Mesendoderm (in vitro differentiated cells): Measurements from ENCODE around the gene AGL.
"Not testable (repeated sequence)": the region's sequence is repeated elsewhere in the genome, so short reads cannot be mapped to it uniquely, and the experiment has no call there.

Source experiments
- DNase-seq: peaks from one replicate; pipeline ENCODE4 v3.0.0; 2013
- H2AK5ac ChIP-seq: 2 replicates; pipeline ENCODE4 v1.6.1; 2013; ENCODE audit warnings: low read length, inconsistent platforms
- H2BK120ac ChIP-seq: 2 replicates; pipeline ENCODE4 v1.6.1; 2013; ENCODE audit warnings: low read depth, mild to moderate bottlenecking, low read length, moderate library complexity, mixed read lengths
- H2BK15ac ChIP-seq: replicated peaks from 2 replicates; pipeline ENCODE4 v1.6.1; 2013; ENCODE audit warnings: low read depth, mild to moderate bottlenecking, moderate library complexity
- H2BK5ac ChIP-seq: 2 replicates; pipeline ENCODE4 v1.6.1; 2013; ENCODE audit warnings: low read length, inconsistent platforms
- H3K18ac ChIP-seq: 2 replicates; pipeline ENCODE4 v1.6.1; 2013; ENCODE audit warnings: mild to moderate bottlenecking, low read length, mixed read lengths
- H3K23ac ChIP-seq: one replicate; pipeline ENCODE4 v1.6.1; 2013; ENCODE audit warnings: low read length
- H3K27ac ChIP-seq: 2 replicates; pipeline ENCODE4 v1.5.1; 2013; ENCODE audit warnings: low read depth, mild to moderate bottlenecking, inconsistent platforms, low read length, moderate library complexity
- H3K27me3 ChIP-seq: 2 replicates; pipeline ENCODE4 v1.6.1; 2013; ENCODE audit warnings: low read length, control low read depth, mild to moderate bottlenecking, inconsistent platforms; ENCODE audit not compliant: insufficient read depth, poor library complexity
- H3K36me3 ChIP-seq: 2 replicates; pipeline ENCODE4 v1.6.1; 2013; ENCODE audit warnings: low read length, inconsistent platforms; ENCODE audit not compliant: control insufficient read depth, insufficient read depth
- H3K4ac ChIP-seq: one replicate; pipeline ENCODE4 v1.6.1; 2013; ENCODE audit warnings: low read depth, mild to moderate bottlenecking, low read length, moderate library complexity
- H3K4me1 ChIP-seq: 2 replicates; pipeline ENCODE4 v1.6.1; 2013; ENCODE audit warnings: low read depth, low read length, inconsistent platforms; ENCODE audit not compliant: control insufficient read depth
- H3K4me2 ChIP-seq: 2 replicates; pipeline ENCODE4 v1.6.1; 2013; ENCODE audit warnings: low read length
- H3K4me3 ChIP-seq: 2 replicates; pipeline ENCODE4 v1.5.1; 2013; ENCODE audit warnings: mild to moderate bottlenecking, low read length
- H3K56ac ChIP-seq: one replicate; pipeline ENCODE4 v1.6.1; 2013; ENCODE audit warnings: low read length
- H3K79me1 ChIP-seq: 2 replicates; pipeline ENCODE4 v1.6.1; 2013; ENCODE audit warnings: low read length, inconsistent platforms
- H3K79me2 ChIP-seq: 2 replicates; pipeline ENCODE4 v1.6.1; 2013; ENCODE audit warnings: mild to moderate bottlenecking, low read length; ENCODE audit not compliant: control insufficient read depth, insufficient read depth
- H3K9ac ChIP-seq: 2 replicates; pipeline ENCODE4 v1.6.1; 2013; ENCODE audit warnings: low read length, inconsistent platforms
- H4K5ac ChIP-seq: one replicate; pipeline ENCODE4 v1.6.1; 2013; ENCODE audit warnings: low read length
- H4K8ac ChIP-seq: one replicate; pipeline ENCODE4 v1.6.1; 2013; ENCODE audit warnings: low read depth, mild to moderate bottlenecking, control low read depth, low read length, moderate library complexity
- WGBS: extraction: QIAGEN DNeasy Blood & Tissue Kit; methylation state at CpG from one replicate; pipeline ENCODE4 v1.1.7; 2013; ENCODE audit warnings: low lambda C conversion rate, missing lambda C conversion rate; ENCODE audit not compliant: insufficient coverage; ENCODE audit errors: extremely low coverage; 5-methylcytosine and 5-hydroxymethylcytosine counted together

Gene AGL

GRCh38 chr1:99957818-99958217 is 107.7 kb downstream of the AGL start:
- no CpG with 5 or more reads among the region's 1 CpG for WGBS
- Histone ChIP-seq H4K5ac (no peak overlapping the region), H3K4ac (no peak overlapping the region), H2BK15ac (no peak overlapping the region), H3K79me2 (no peaks in the 10 kb centered on the region), H3K27ac (no peak overlapping the region), H3K36me3 (no peaks in the 10 kb centered on the region), H3K4me1 (no peaks in the 10 kb centered on the region), H3K9ac (no peak overlapping the region), H3K56ac (peak overlapping the region; percentile 40), H3K27me3 (no peaks in the 10 kb centered on the region), H3K79me1 (no peaks in the 10 kb centered on the region), H3K4me2 (no peak overlapping the region), H3K4me3 (no peak overlapping the region), H2BK5ac (peak overlapping the region; percentile 90), H3K23ac (no peak overlapping the region), H4K8ac (no peak overlapping the region), H3K18ac (peak overlapping the region; percentile 93), H2AK5ac (no peak overlapping the region), H2BK120ac (peak overlapping the region; percentile 76)
- DNase-seq: no peak

GRCh38 chr1:99959189-99959705 is 109.1 kb downstream of the AGL start:
- H3K18ac ChIP-seq, H3K4ac ChIP-seq, H4K8ac ChIP-seq, H3K4me2 ChIP-seq, H3K79me2 ChIP-seq, H3K4me3 ChIP-seq, H2BK15ac ChIP-seq, H3K4me1 ChIP-seq, H3K23ac ChIP-seq, H2AK5ac ChIP-seq, H4K5ac ChIP-seq, H3K9ac ChIP-seq, H3K79me1 ChIP-seq, H3K36me3 ChIP-seq, H3K56ac ChIP-seq, H3K27me3 ChIP-seq, H2BK5ac ChIP-seq, H3K27ac ChIP-seq: not testable (repeated sequence)
- no CpG with 5 or more reads among the region's 7 CpGs for WGBS
- peak overlapping the region; percentile 76 for H2BK120ac ChIP-seq
- DNase-seq: peak; percentile 83

GRCh38 chr1:99960260-99960659 is 110.1 kb downstream of the AGL start:
- not testable (repeated sequence) for H2BK15ac ChIP-seq, H3K56ac ChIP-seq, H3K23ac ChIP-seq, H3K79me2 ChIP-seq, H2AK5ac ChIP-seq, DNase-seq, H3K36me3 ChIP-seq, H4K8ac ChIP-seq, H3K9ac ChIP-seq, H3K4me3 ChIP-seq, H2BK5ac ChIP-seq, H3K4me2 ChIP-seq, H3K27me3 ChIP-seq, H3K4me1 ChIP-seq, H3K4ac ChIP-seq, H3K79me1 ChIP-seq
- peak overlapping the region; percentile 76 for H3K27ac ChIP-seq
- peak overlapping the region; percentile 76 for H2BK120ac ChIP-seq
- peak overlapping the region; percentile 88 for H3K18ac ChIP-seq
- H4K5ac ChIP-seq: peak overlapping the region; percentile 59
- WGBS: no CpG with 5 or more reads among the region's 5 CpGs

- no peak overlapping the region for H3K18ac ChIP-seq
- H2BK120ac ChIP-seq: no peak overlapping the region
- peak; percentile 84 for DNase-seq
- H2BK15ac ChIP-seq: no peak overlapping the region
- no peaks in the 10 kb centered on the region for H3K79me1 ChIP-seq
- H3K27ac ChIP-seq: no peak overlapping the region
- H4K5ac ChIP-seq: no peak overlapping the region
- peak overlapping the region; percentile 54 for H3K56ac ChIP-seq
- no peak overlapping the region for H3K23ac ChIP-seq
- peak overlapping the region; percentile 24 for H2BK5ac ChIP-seq
- no peak overlapping the region for H2AK5ac ChIP-seq
- no peaks in the 10 kb centered on the region for H3K27me3 ChIP-seq
- no peak overlapping the region for H3K9ac ChIP-seq
- H3K4me1 ChIP-seq: no peaks in the 10 kb centered on the region
- no peak overlapping the region for H3K4me3 ChIP-seq
- H3K36me3 ChIP-seq: no peaks in the 10 kb centered on the region
- no peak overlapping the region for H4K8ac ChIP-seq
- H3K79me2 ChIP-seq: no peaks in the 10 kb centered on the region
- H3K4ac ChIP-seq: no peak overlapping the region
- H3K4me2 ChIP-seq: no peak overlapping the region
Measured at GRCh38 chr1:99963041-99963795, 113.1 kb downstream of the AGL start.

GRCh38 chr1:99964806-99965205 is 114.6 kb downstream of the AGL start:
- no peaks in the 10 kb centered on the region for H3K79me1 ChIP-seq
- peak overlapping the region; percentile 78 for H2BK5ac ChIP-seq
- no peak for DNase-seq
- H2BK15ac ChIP-seq: no peak overlapping the region
- no peaks in the 10 kb centered on the region for H3K36me3 ChIP-seq
- no peak overlapping the region for H3K9ac ChIP-seq
- H3K27me3 ChIP-seq: no peaks in the 10 kb centered on the region
- peaks cover 5% of the 10 kb centered on the region for H3K4me1 ChIP-seq
- H3K27ac ChIP-seq: no peak overlapping the region
- peak overlapping the region; percentile 59 for H2AK5ac ChIP-seq
- peak overlapping the region; percentile 35 for H3K56ac ChIP-seq
- no peak overlapping the region for H3K23ac ChIP-seq
- no peaks in the 10 kb centered on the region for H3K79me2 ChIP-seq
- no CpG with 5 or more reads among the region's 3 CpGs for WGBS
- H3K4me2 ChIP-seq: no peak overlapping the region
- no peak overlapping the region for H4K5ac ChIP-seq
- no peak overlapping the region for H2BK120ac ChIP-seq
- H3K18ac ChIP-seq: no peak overlapping the region
- no peak overlapping the region for H3K4me3 ChIP-seq
- H3K4ac ChIP-seq: no peak overlapping the region
- H4K8ac ChIP-seq: no peak overlapping the region
